Brain pericyte (primary cell): ENCODE results near the gene ARMC7.
"Not testable (repeated sequence)": the region's sequence is repeated elsewhere in the genome, so short reads cannot be mapped to it uniquely, and the experiment has no call there.

Source experiments
- DNase-seq: peaks from one replicate; pipeline ENCODE4 v3.0.0-alpha.2; 2012; ENCODE audit warnings: low read depth, low spot score

ARMC7 gene

DNA sequence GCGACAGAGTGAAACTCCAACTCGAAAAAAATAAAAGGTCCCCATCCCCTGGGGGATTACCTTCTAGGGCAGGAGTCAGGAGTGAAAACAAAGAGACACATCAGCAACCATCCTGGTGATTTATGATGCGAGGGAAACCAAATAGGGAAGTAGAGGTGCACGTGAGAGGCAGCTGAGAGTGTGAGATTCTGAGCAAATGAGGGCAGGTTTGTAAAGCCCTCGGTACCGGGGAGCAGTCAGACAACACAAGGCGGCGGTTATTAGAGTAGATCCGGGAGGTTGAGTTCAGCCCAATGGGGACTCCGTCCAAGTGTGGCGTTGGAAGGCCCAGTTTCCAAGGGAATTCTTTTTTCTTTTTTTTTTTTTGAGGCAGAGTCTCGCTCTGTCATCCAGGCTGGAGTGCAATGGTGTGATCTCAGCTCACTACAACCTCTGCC lies 7.4 kb upstream of the ARMC7 start:
- DNase-seq: no peak

DNA sequence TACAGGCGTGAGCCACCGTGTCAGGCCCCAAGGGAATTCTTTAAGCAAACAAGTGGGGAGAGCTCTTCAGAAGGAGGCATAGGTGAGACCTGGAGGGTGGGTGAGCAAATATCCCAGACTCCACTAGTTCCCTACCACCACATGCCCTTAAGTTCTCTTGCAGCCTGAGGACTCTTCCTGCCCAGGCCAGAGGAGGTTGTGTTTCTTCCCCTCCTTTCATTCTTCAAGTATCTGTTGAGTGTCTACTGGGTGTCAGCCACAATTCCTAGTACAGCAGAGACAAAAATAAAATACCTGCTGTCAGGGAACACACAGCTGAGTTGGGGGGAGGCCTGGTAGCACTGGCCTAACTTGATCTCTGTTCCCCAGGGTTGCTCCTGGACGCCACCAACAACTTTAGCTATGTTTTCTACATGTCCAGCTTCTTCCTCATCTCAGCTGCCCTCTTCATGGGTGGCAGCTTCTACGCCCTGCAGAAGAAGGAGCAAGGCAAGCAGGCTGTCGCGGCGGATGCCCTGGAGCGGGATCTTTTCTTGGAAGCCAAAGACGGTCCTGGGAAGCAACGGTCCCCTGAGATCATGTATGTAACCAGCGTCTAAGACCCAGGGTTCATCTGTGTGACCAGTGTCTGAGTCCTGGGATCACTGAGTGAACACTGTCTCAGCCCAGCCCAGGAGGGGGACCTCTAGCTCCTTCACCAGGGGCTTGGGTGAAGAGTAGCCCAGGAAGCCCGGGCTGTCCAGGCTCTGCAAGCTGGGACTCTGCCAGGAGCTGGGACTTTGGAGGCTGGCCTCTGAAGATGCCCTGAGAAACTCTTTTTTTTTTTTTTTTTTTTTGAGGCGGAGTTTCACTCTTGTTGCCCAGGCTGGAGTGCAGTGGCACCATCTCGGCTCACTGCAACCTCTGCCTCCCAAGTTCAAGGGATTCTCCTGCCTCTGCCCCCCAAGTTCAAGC lies 5.9 kb upstream of the ARMC7 start:
- DNase-seq: no peak

DNA sequence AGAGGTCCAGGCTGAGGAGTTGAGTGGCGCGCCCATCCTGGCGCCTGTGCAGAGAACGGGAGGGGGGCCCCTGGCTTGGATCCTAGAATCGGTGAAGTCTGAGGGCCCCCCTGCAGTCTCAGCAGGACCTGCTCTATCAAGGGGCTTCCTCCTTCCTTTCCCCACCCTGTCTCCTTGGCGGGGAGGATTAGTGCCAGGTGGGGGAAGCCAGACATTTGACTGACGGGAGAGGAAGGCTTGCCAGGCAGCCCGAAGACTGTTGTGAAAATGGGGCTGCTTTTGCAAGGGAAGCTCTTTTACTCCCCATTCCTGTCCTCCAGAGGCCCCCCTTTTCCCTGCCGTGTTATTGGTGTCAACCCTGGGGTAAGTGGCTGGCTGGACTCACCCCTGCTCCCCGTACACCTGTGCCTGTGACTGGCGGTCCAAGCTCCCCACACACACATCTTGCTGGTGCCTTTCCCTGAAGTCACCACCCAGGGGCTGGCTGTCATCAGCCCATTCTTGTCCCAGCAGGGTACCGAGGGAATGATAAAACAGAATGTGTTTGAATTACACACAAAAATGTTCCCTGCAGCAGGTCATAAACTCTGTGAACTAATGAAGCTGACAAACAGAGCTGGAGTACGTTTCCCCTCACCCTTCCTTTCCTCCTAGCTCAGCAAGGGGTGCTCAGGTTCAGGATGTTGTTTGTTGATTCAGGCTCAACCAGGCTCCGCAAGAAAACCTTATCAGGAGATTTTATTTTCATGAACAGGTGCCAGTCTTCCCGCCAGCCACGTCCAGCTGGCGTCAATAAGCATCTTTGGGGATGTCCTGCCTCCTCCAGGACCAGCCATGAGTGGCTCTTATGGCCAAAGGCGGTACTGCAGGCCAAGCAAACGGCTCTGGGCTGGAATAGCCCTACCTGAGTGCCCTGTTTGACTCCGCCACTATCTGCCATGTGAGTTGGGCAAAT lies 4.4 kb upstream of the ARMC7 start:
- DNase-seq: no peak

DNA sequence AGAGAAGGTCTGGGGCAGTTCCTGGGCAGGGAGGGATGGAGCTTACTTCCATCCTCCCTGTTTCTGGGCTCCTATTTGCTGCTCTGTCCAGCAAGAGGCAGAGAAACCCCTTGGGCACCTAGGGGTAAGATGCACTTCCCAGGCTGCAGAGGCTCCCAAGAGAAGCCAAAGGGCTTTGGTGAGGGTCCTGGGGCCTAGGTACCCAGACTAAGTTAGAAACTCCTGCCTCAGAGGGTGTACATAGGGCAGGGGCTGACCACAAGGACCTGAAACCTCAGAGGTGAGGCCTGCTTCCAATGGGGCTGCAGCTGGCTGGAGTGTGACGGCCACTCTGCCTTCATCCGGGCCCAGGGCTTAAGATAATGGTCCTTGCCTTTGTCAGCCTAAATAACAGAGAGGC lies 1.6 kb upstream of the ARMC7 start:
- DNase-seq: no peak

DNA sequence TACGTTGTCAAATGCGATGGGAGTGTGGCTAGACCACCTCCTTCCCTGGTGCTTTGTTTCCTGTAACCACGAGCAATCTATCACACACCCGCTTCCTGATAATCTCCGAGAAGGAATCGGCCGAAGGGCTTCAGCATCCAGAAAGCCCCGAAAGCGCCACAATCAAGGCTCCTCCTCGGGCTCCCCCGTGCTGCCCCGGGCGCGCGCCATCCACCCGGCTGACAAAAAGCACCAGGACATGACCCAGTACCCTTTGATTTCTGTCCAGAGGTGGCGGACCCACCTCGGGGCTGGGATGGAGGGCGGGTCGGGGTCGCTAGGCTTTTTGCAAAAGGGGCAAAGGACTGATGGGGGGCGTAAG lies 743 bp upstream of the ARMC7 start:
- no peak for DNase-seq

DNA sequence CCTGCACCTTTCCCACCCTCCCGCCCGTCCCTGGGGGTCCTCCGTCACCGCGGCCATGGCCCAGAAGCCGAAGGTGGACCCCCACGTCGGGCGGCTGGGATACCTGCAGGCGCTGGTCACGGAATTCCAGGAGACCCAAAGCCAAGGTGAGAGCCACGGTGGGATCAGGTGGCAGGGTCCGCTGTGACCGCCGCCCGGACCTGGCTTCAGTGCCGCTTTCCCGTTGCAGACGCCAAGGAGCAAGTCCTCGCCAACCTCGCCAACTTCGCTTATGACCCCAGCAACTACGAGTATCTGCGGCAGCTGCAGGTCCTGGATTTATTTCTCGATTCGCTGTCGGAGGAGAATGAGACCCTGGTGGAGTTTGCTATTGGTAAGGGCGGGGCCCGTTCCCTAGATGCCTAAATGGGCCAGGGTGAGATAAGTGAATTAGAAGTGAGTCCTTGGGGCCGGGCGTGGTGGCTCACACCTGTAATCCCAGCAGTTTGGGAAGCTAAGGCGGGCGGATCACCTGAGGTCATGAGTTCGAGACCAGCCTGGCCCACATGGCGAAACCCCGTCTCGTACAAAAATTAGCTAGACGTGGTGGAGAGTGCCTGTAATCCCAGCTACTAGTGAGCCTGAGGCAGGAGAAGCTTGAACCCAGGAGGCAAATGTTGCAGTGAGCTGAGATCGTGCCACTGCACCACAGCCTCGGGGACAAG lies 617 bp downstream of the ARMC7 start:
- DNase-seq: no peak

DNA sequence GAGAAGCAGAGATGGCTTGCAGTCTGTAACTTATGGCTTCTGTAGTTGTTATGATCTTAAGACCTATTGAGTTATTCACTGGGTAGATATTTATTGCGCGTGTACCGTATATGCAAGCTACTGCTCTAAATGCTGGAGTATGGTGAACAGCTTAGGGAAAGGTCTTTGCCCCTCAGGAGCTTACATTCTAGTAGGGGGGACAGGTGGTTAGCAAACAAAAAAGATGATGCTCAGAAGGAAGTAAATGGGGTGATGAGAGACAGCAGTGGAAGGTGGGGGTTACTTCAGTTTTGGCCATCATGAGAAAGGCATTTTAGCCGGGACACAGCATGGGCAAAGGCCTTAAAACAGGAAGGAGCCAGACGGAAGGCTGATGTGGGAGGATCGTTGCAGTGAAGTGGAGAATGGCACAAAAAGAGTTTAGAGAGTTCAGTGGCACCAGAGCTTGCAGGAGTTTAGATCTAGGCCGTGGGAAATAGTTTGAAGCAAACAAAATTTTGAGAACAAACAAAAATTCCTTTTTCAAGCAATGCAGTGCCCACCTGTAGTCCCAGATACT lies 2.1 kb downstream of the ARMC7 start:
- DNase-seq: no peak

DNA sequence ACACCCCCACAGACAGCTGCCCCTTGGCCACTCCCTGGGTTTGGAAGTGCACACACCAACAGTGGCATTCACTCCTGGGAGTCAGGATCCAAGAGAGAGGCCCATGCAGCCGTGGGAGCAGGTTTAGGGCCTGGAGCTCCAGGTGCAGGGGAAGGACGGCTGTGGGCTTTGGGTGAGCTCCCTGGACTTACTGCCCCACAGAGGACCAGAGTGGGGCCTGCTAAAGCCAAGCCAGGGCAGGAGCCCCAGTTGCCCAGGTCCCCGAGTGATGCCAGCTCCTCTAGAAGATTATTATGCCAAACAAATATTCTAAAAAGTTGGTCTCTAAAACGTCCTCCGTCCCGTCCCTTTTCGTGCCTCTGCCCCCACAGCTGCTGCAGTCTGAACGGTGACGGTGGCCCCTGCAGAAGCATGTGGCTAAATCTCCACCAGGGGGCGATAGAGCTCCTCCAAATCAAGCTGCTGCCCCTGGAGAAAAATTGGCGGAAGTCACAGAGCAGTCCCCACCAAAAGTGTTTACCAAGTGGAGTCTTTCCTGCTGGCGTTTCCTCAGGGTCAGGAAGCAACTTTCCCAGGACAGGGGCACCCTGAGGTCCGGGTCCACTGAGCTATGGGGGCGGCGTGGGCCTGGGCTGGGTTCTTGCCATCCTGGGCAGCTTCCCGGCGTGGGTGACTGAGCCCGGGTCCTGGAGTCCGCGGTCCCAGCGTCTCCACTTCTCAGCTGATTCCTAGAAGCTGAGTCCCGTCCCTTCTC lies 4.2 kb downstream of the ARMC7 start:
- no peak for DNase-seq

DNA sequence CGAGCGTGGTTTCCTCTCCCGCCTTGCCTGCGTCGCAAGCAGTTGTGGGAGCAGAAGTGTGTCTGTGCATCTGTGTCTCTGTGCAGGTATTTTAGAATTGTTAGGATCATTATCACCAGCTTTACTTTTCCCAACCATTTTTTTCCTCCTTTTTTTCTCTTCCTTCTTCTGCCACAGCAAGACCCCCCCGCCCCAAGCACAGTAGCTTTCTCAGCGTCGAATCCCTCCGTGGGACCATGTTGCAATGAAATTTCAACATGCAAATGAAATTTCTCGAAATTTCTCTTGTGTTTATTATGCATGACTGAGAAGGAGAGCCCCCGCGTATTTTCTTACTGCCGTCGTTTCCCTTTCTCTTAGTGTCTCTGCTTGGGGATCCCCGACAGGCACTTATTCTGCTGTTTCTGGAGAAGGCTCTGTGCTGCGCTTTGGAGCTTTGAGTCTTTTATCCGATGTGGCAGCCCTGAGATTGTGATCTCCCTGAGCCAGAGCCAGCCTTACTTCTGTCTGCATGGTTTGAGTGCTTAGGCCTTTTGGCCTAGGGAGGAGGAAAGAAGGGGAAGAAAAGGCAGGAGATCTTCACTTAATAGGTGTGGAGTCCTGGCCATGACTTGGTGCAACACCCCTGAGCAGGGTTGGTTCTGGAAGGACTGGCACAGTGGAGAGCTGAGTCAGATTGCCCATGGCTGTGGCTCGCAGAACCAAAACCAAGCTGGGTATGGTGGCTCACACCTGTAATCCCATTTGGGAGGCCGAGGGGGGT lies 5.0 kb downstream of the ARMC7 start:
- no peak for DNase-seq

DNA sequence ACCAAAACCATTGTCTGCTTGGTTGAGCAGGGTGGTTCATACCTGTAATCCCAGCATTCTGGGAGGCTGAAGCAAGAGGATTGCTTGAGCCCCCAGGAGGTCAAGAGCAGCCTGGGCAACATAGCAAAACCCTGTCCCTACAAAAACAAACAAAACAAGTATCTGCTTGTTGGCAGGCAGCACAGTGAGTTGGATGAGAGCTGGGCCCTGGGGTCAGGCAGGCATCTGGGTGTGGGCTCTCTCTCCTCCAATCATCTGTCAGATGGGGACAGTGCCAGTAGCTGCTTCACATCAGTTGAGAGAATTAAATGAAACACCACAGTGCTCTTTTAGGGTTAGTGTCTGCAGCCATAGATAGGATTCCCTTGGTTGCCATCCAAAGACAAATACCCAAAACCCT lies 5.8 kb downstream of the ARMC7 start:
- no peak for DNase-seq

DNA sequence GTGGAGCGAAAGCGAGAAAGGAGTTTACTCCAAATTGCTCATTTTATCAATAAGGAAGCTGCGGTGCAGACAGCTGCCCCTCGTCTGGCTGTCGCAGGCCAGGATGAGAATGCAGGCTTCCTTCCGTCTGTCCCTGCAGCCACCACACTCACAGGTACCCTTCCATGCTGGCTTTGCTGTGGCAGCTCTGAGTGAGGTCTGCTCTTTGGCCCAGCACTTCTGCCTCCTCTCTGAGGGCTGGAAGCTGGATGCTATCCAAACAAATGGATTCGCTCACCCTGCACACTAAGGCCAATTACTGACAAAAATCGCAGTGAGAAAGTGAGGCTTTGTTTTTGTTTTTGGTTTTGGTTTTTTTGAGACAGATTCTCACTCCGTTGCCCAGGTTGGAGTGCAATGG lies 7.0 kb downstream of the ARMC7 start:
- no peak for DNase-seq

DNA sequence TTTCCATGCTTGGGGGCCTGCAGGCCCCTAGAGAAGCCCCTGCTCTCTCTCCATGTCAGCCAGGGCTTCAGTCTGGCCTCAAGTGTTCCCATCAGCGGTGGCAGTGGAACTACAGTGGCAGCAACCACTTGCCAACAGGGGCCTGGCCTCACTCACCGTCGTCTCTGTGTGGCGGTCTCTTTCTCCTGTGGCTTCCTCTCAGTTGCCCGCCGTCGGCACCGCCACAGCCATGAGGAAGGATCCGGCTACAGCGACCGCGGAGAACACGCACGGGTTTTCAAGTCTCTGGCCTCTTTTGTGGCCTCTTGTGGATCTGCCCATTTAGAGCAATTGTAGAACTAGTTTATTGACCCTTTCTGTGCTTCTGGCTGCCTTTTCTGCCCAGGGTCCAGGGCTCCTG lies 8.5 kb downstream of the ARMC7 start:
- no peak for DNase-seq

DNA sequence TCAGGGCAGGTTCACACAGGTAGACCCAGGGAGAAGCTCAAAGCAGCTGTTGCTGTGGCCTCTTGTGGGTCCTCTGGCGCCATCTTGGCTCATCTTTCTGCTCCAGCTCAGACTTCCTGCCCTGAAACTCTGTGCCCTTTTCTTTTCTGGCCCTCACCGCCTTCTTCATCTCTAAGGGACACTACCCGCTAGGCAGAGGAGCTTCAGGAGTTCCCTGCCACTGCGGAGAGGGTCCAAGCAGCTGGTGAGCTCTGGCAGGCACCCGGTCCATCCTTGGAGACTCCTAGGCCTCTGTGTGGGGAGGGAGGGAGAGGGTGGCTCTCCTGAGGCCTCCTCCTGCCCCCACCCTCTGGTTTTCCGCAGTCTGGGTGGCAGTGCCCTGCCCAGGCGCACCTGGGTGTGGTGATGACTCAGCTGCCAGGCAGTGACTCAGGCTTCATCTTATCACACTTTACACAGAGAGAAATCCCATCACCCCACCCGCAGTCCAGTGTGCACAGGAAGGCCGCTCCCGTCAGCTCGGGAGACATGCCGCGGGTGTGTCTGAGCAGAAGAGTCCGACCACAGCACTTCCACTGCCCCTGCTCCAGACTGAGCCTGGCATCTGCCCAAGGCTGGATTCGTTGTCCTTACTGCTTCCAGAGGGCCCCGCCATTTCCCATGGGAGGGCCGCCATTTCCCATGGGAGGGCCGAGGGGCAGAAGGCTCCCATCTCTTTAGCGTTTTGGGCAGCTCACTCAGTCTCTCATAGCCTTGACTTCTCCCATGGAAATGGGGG lies 14.5 kb downstream of the ARMC7 start:
- no peak for DNase-seq

DNA sequence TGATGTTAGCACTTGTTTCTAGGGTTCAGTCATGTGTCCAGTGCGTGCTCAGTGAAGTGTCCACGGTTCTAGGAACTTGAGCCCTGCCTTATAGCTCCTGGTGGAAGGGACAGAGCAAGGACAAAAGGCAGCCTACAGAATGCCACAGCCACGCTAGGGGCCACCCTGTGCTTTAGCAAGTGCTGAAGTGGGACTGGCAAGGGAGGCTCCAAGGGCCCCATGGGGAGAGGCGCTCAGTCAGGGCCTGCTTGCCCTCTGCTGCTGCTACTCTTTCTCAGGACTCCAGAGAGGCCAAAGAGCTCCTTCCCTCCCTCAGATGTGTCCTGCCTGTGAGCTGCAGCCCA lies 15.0 kb downstream of the ARMC7 start:
- no peak for DNase-seq

DNA sequence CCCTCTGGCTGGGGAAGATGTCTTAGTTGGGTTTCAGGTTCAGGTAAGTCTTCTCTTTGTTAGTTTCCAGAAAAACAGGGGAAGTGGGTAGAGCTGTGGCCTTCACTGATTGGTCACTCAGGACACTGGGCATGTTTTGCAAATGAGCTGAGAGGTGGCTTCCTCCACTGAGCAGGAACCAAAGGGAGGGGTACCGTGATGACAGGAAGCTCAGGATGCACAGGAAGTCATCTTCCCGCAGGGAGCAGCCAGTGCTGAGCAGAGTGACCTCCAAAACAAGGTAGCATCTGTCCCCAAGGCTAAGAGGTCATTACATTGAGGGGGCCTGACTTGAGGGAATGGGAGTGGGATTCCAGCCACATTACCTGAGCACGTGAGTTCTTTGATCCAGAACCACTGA lies 16.2 kb downstream of the ARMC7 start:
- no peak for DNase-seq

DNA sequence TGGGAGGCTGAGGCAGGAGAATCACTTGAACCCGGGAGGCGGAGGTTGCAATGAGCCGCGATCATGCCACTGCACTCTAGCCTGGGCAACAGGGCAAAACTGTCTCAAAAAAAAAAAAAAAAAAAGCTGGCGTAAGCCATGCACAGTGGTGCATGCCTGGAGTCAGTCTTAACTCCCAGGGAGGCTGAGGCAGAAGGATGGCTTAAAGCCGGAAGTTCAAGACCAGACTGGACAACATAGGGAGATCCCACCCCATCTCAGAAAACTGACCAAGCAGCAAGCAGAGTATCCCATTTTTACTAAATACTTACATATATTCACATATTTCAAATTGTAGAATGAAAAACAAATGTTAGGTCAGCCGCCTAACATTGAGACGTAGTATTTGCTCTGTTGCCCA lies 17.2 kb downstream of the ARMC7 start:
- no peak for DNase-seq

DNA sequence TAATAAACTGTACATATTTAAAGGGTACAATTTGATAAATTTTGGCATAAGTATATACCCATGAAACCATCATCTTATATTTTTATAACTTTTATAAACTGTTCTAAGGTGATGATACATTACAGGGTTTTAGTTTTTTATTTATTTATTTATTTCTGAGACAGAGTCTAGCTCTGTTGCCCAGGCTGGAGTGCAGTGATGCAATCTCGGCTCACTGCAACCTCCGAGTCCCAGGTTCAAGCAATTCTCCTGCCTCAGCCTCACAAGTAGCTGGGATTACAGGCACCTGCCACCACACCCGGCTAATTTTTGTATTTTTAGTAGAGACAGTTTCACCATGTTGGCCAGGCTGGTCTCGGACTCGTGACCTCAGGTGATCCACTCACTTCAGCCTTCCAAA lies 18.2 kb downstream of the ARMC7 start:
- not testable (repeated sequence) for DNase-seq

DNA sequence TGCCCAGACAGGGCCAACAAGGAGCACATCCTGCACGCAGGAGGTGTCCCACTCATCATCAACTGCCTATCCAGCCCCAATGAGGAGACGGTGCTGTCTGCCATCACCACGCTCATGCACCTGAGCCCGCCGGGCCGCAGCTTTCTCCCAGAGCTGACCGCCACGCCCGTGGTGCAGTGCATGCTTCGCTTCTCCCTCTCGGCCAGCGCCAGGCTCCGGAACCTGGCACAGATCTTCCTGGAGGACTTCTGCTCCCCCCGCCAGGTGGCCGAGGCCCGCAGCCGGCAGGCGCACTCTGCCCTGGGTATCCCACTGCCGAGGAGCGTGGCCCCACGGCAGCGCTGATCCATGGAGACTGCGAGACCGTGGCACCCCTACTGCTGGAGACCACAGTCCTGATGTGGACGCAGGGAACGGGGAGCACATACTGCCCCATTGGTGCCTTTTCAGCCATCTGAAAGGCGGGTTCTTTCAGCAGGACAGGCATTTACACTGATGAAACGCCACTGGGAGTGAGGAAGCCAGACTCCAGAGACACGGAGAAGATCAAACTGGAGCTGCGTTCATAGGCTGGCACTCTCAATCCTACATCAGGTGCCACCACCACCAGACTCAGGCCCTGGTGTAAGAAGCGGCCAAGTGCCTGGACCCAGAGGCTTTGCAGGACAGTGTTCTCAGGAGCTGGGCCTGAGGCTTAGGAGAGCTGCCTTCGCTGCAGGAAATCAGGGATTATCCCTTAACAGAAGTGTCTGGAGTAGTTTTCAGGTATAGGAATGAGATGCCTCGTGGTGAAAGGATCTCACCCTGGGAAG lies 19.1 kb downstream of the ARMC7 start:
- no peak for DNase-seq

DNA sequence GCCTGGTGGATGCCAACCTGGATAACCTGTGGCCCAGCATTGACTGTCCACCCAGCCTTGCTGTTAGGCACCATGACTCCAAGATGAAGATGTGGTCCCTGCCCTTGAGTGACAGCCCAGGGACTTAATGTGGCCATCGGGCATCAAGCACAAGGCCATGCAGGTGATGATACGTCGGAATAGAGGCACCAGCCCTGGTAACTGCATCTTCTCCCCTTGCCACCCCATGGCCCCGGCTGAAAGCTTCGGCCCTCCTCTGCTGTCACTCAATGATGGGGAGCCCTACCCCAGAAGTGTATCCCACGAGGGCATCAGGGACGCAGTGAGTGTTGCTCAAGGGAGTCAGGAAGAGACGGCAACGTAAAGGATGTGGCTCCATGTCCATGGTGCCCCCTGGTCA lies 19.8 kb downstream of the ARMC7 start:
- no peak for DNase-seq
